GM21737 (cell line): Measurements from ENCODE around the gene LRRC4.

Experiments
- ATAC-seq: cut with Tn5 transposase; IDR thresholded peaks from one replicate; pipeline ENCODE4 v1.9.1; 2021; ENCODE audit warnings: mild to moderate bottlenecking, moderate library complexity; ENCODE audit not compliant: unreplicated experiment

The LRRC4 gene

GRCh38 chr7:128059143-128059988 is 28.1 kb upstream of the LRRC4 start:
- ATAC-seq = no peak

- ATAC-seq = no peak
Observed at GRCh38 chr7:128057909-128058308, 26.7 kb upstream of the LRRC4 start.

GRCh38 chr7:128056901-128057300 is 25.7 kb upstream of the LRRC4 start:
- ATAC-seq = no peak

GRCh38 chr7:128055637-128056036 is 24.4 kb upstream of the LRRC4 start:
- ATAC-seq = no peak

- ATAC-seq = no peak
Observed at GRCh38 chr7:128054511-128054910, 23.3 kb upstream of the LRRC4 start.

GRCh38 chr7:128053991-128054390 is 22.8 kb upstream of the LRRC4 start:
- ATAC-seq = no peak

- no peak for ATAC-seq
Observed at GRCh38 chr7:128053023-128053422, 21.8 kb upstream of the LRRC4 start.

- ATAC-seq = no peak
Observed at GRCh38 chr7:128052404-128052803, 21.2 kb upstream of the LRRC4 start.

GRCh38 chr7:128045766-128046165 is 14.5 kb upstream of the LRRC4 start:
- ATAC-seq = no peak

GRCh38 chr7:128045158-128045557 is 13.9 kb upstream of the LRRC4 start:
- no peak for ATAC-seq

GRCh38 chr7:128044064-128044463 is 12.8 kb upstream of the LRRC4 start:
- no peak for ATAC-seq

GRCh38 chr7:128042012-128042411 is 10.8 kb upstream of the LRRC4 start:
- ATAC-seq = no peak

GRCh38 chr7:128041203-128041602 is 10.0 kb upstream of the LRRC4 start:
- no peak for ATAC-seq

GRCh38 chr7:128040205-128040604 is 9.0 kb upstream of the LRRC4 start:
- ATAC-seq = no peak

- no peak for ATAC-seq
Observed at GRCh38 chr7:128039544-128039953, 8.3 kb upstream of the LRRC4 start.

GRCh38 chr7:128037880-128038619 is 6.8 kb upstream of the LRRC4 start:
- no peak for ATAC-seq

- no peak for ATAC-seq
Observed at GRCh38 chr7:128037081-128037480, 5.8 kb upstream of the LRRC4 start.

- no peak for ATAC-seq
Observed at GRCh38 chr7:128036226-128036940, 5.1 kb upstream of the LRRC4 start.

- ATAC-seq = no peak
Observed at GRCh38 chr7:128035712-128036111, 4.5 kb upstream of the LRRC4 start.

- no peak for ATAC-seq
Observed at GRCh38 chr7:128034825-128035224, 3.6 kb upstream of the LRRC4 start.

GRCh38 chr7:128033246-128033645 is 2.0 kb upstream of the LRRC4 start:
- no peak for ATAC-seq
